ENCODE data around the gene ERP44.
"Not testable (repeated sequence)": the region's sequence is repeated elsewhere in the genome, so short reads cannot be mapped to it uniquely, and the experiment has no call there.

- not testable (repeated sequence) for TF ChIP-seq CTCF, POLR2A (IDR thresholded peaks at IDR 0.05)
Measured at GRCh38 chr9:100145167-100145934, 46.6 kb upstream of the ERP44 start.
